ENCODE measurements around the gene OTOP2.

OTOP2 gene

GRCh38 chr17:74960570-74961342 lies 36.7 kb downstream of the OTOP2 start:
- no peak overlapping the region for H3K27ac ChIP-seq
- no peak overlapping the region for H3K4me3 ChIP-seq (ENCODE audit: low read depth, low read length)
- in situ Hi-C loops (cut with HindIII; ENCODE audit: low pct_ligation_motif_present, low sequenced_read_pairs): no loop called here
- no peaks in the 10 kb centered on the region for H3K27me3 ChIP-seq (replicated peaks)
- peak; percentile 17 for DNase-seq
- H3K36me3 ChIP-seq (replicated peaks): no peaks in the 10 kb centered on the region
- peak; percentile 67 for TF ChIP-seq CTCF (IDR thresholded peaks at IDR 0.05; ENCODE audit: low read depth, low read length, missing control alignments)

GRCh38 chr17:74961657-74962350 lies 37.7 kb downstream of the OTOP2 start:
- DNase-seq: peak; percentile 78
- Histone ChIP-seq H3K27ac (no peak overlapping the region), H3K27me3 (replicated peaks) (no peaks in the 10 kb centered on the region), H3K36me3 (replicated peaks) (no peaks in the 10 kb centered on the region), H3K4me3 (ENCODE audit: low read depth, low read length) (no peak overlapping the region)
- in situ Hi-C loops (cut with HindIII; ENCODE audit: low pct_ligation_motif_present, low sequenced_read_pairs): no loop called here
- TF ChIP-seq CTCF (IDR thresholded peaks at IDR 0.05; ENCODE audit: low read depth, low read length, missing control alignments): peak; percentile 78

GRCh38 chr17:74962622-74963394 lies 38.7 kb downstream of the OTOP2 start:
- TF ChIP-seq CTCF (IDR thresholded peaks at IDR 0.05; ENCODE audit: low read depth, low read length, missing control alignments): no peak
- in situ Hi-C loops (cut with HindIII; ENCODE audit: low pct_ligation_motif_present, low sequenced_read_pairs): no loop called here
- Histone ChIP-seq H3K27me3 (replicated peaks) (no peaks in the 10 kb centered on the region), H3K4me3 (ENCODE audit: low read depth, low read length) (no peak overlapping the region), H3K36me3 (replicated peaks) (no peaks in the 10 kb centered on the region), H3K27ac (no peak overlapping the region)
- DNase-seq: no peak

DNA sequence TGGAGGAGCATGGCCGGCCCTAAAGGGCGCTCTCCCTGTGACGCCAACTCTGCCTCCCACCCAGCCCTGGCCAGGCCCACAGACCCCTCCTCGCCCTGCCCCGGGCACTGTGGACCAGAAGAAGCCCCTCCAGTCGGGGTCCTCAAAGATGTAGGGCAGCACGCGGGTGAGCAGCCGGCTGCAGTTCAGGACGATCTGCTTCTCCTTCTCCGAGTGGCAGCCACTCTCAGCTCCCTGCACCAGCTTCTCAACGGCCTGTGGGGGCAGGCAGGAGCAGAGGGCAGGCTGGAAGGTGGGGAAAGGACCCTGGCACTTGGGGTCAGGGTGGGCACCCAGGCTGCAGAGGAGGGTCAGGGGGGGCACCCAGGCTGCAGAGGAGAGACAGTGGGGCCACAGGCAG lies 39.6 kb downstream of the OTOP2 start:
- Histone ChIP-seq H3K36me3 (replicated peaks) (no peaks in the 10 kb centered on the region), H3K4me3 (ENCODE audit: low read depth, low read length) (no peak overlapping the region), H3K27me3 (replicated peaks) (no peaks in the 10 kb centered on the region), H3K27ac (no peak overlapping the region)
- no peak for DNase-seq
- peak; percentile 43 for TF ChIP-seq CTCF (IDR thresholded peaks at IDR 0.05; ENCODE audit: low read depth, low read length, missing control alignments)
- in situ Hi-C loops (cut with HindIII; ENCODE audit: low pct_ligation_motif_present, low sequenced_read_pairs): no loop called here

GRCh38 chr17:74964246-74964761 lies 40.2 kb downstream of the OTOP2 start:
- in situ Hi-C loops (cut with HindIII; ENCODE audit: low pct_ligation_motif_present, low sequenced_read_pairs): no loop called here
- no peak for TF ChIP-seq CTCF (IDR thresholded peaks at IDR 0.05; ENCODE audit: low read depth, low read length, missing control alignments)
- Histone ChIP-seq H3K27ac (no peak overlapping the region), H3K4me3 (ENCODE audit: low read depth, low read length) (no peak overlapping the region), H3K27me3 (replicated peaks) (no peaks in the 10 kb centered on the region), H3K36me3 (replicated peaks) (no peaks in the 10 kb centered on the region)
- DNase-seq: no peak
